GM12865 (cell line): ENCODE results near the gene CFAP77.

Experiments used
- DNase-seq: peaks from one replicate; pipeline ENCODE4 v3.0.0; 2010; ENCODE audit warnings: low read depth
- H3K4me3 ChIP-seq: 2 replicates; pipeline ENCODE4 v1.5.1; 2011; ENCODE audit warnings: mild to moderate bottlenecking, low read depth, low read length, control low read depth
- TF ChIP-seq, protein P1 (sequence below): IDR thresholded peaks from 2 replicates; pipeline ENCODE4 v1.5.1; 2011; ENCODE audit warnings: low read length, control low read depth, low read depth, inconsistent platforms; ENCODE audit not compliant: insufficient read depth; ENCODE audit errors: missing control alignments

CFAP77 gene

DNA sequence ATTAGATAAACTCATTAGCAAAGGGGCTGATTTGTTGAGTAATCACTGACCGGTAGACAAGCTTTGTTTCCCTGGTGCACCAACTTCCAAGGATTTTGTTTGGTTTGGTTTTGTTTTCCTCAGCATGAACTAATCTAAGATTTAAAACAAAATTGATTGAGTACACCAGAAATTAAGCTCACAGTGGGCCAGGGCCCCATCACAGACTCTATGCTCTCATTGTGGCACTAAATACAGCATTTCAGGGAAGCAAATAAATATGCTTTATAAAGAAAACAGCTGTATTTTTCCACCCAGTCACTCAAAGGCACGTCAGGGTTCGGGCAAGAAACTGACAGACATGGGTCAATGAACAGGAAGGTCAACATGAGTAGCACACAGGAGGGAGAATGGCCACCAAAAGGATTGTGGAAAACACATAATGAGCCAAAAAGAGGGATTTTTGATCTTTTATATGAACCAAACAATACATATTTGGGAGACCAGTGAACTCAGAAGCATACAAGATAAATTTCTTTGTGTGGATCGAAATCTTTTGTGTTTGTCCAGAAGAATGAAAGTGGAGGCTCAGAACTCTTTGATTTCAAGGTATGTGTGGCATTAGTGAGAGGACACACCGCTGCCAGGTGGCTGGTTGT lies 8.8 kb downstream of the CFAP77 start:
- H3K4me3 ChIP-seq: no peak overlapping the region
- TF ChIP-seq, protein P1, sequence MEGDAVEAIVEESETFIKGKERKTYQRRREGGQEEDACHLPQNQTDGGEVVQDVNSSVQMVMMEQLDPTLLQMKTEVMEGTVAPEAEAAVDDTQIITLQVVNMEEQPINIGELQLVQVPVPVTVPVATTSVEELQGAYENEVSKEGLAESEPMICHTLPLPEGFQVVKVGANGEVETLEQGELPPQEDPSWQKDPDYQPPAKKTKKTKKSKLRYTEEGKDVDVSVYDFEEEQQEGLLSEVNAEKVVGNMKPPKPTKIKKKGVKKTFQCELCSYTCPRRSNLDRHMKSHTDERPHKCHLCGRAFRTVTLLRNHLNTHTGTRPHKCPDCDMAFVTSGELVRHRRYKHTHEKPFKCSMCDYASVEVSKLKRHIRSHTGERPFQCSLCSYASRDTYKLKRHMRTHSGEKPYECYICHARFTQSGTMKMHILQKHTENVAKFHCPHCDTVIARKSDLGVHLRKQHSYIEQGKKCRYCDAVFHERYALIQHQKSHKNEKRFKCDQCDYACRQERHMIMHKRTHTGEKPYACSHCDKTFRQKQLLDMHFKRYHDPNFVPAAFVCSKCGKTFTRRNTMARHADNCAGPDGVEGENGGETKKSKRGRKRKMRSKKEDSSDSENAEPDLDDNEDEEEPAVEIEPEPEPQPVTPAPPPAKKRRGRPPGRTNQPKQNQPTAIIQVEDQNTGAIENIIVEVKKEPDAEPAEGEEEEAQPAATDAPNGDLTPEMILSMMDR: no peak
- DNase-seq: no peak

DNA sequence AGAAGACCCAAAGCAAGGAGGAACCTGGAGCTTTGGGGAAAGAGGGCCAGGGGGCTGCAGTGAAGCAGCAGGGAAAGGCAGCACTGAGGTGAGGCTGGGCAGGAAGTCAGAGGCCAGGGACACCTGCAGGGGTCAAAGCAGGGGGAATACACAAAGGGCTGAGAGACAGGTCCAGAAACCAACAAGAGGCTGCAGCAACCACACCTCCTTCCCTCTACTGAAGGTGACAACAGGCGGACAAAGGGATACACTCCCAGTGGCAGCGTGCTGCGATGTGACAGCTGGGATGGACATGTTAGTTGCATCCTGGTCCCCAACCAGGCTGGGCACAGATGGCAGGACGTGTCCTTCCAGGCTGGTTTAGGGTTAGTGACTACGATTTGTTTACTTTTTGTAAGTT lies 12.6 kb downstream of the CFAP77 start:
- H3K4me3 ChIP-seq: no peak overlapping the region
- TF ChIP-seq, protein P1: no peak
- no peak for DNase-seq

DNA sequence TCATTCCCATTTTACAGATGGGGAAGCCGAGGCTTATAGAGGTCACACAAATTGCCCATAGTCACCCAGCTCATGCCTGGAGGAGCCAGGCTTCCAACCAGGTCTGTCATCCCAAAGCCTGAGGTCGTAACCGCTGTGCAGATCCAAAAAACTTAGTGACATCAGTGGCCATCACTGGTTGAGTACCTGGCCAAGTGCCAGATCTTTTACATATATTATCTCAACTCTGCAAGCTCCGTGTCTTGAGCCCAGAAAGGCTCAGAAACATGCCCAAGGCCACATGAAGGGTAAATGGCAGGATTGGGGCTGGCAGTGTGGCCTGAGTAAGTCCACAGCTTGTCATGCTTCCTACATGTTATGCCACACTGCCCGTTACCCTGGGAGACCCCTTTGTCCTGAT lies 13.5 kb downstream of the CFAP77 start:
- TF ChIP-seq, protein P1: no peak
- no peak for DNase-seq
- no peak overlapping the region for H3K4me3 ChIP-seq

DNA sequence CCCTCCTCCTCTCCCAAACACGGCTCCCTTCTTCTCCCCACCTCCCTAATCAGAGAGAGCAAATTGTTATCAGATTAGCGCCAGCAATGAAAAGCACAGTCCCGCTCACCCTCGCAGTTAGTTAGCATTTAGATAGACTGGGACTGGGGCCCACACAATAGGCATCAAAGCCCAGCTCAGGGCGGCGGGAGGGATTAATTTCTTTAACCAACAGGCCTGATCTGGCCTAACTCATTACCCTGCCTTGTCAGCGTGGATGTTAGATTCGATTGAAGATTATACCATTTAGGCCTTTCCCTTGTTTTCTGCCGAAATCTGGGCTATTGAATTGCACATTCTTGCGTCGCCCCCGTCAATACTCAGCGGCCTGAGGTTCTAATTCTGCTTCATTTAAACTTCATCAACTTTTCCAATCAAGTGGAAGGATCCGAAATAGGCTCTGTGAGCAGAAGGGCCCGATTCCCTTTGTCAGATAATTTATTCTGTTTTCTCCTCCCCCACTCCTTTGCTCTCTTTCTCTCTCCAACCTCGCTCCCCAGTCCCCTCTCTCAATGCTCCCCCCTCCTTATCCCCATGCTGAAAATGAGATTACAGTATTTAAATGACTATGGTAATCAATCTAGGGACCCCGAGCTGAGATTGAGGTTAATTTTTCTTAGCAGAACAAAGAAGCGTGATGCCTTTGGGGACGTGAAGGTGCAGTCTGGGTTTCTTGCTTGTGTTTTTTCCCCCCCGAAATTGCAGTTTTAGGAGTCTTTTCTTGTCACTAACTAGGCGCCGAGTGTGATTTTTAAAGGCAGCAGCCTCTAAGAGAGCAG lies 15.1 kb downstream of the CFAP77 start:
- TF ChIP-seq, protein P1: no peak
- no peak for DNase-seq
- H3K4me3 ChIP-seq: no peak overlapping the region

DNA sequence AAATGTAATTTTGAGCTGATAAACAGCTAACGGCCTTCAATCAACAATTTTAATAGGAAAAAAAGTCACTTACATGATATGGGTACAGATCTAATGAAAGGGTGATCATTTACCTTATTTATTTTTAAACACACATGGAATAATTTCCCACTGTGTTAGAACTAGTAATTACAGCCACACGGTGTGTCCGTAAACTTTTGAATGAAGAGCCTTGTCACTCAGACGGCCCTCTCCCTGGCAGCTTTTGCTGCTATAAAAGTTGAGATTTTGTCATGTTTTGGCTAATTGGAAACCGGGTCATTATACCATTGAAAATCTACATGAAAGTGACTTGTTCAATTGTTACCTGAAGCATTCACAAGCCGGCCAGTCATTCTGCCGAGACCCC lies 15.7 kb downstream of the CFAP77 start:
- H3K4me3 ChIP-seq: no peak overlapping the region
- TF ChIP-seq, protein P1: no peak
- no peak for DNase-seq

DNA sequence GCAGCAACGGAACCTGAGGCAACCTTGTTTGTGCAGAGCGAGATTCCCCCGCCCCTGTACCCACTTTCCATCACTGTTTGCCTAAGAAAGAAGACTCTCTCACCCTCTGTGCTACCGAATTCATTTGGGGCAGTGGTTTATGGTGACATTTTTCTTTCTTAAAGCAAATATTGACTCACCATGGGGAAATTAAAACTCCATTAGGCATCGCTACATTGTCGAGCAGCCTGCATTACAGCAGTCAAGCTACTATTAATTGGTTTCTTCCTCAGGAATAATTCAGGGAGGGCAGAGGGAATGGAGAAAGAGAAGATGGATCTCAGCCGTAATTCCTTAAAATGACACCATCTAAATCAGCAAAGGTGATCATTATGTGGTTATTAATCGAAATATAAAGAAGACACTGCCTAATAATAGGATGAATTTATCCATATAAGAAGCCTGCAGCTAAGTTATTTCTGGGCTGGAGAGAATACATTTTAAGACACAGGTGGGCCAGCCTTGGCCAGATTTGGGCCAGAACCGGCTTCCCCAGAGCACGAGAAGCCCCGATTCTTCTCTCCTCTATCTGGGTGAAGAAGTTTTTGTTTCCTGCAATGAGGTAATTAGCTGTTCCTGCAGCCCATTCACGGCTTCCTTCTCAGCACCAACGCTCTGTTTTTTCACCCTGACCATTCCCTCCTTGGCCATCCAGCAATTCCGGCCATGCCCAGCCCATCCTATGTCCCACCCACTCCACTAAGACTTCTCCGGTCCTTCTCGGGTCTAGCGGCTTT lies 16.8 kb downstream of the CFAP77 start:
- DNase-seq: no peak
- TF ChIP-seq, protein P1: no peak
- no peak overlapping the region for H3K4me3 ChIP-seq
